HG02798 (cell line): ENCODE measurements around the gene MYL10.
"Not testable (repeated sequence)": the region's sequence is repeated elsewhere in the genome, so short reads cannot be mapped to it uniquely, and the experiment has no call there.

Experiments used
- ATAC-seq: cut with Tn5 transposase; IDR thresholded peaks from one replicate; pipeline ENCODE4 v1.9.1; 2021; ENCODE audit warnings: mild to moderate bottlenecking; ENCODE audit not compliant: unreplicated experiment, poor library complexity

Gene MYL10

DNA sequence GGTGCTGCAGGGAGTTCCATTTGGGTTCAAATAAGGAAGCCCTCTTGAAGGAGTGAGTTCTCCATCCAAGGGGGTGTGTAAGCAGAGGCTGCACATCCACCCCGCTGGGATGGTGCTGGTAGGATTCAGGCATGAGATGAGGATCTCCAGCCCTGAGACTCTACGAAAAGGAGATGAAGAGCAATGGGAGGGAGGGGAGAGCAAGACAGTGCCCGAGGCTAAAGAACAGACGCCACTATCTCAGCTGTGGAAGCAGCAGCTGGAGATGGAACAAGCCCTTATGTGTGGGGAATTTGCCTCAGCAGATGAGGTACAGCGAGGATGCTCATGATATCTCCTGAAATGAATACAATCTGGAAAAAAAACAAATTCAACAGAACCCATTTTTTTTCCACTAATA is 28.1 kb upstream of the MYL10 start:
- ATAC-seq: no peak

DNA sequence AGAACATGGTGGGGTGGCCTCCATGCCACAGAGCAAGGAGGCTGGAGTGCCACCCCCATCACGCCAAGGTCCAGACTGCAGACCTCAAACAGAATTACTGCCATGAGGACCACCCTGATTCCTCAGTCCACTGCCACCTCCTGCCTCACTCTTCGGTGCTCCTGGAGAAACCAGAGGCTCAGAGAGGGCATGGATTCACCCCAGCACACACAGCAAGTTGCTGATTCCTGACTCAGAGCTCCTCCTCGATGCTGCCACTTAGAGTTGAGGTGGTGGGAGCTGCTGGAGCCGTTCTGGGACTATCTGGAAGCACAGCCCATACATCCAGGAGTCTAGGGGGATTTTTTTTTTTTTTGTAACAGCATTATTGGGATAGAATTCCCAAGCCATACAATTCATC is 22.0 kb upstream of the MYL10 start:
- no peak for ATAC-seq

DNA sequence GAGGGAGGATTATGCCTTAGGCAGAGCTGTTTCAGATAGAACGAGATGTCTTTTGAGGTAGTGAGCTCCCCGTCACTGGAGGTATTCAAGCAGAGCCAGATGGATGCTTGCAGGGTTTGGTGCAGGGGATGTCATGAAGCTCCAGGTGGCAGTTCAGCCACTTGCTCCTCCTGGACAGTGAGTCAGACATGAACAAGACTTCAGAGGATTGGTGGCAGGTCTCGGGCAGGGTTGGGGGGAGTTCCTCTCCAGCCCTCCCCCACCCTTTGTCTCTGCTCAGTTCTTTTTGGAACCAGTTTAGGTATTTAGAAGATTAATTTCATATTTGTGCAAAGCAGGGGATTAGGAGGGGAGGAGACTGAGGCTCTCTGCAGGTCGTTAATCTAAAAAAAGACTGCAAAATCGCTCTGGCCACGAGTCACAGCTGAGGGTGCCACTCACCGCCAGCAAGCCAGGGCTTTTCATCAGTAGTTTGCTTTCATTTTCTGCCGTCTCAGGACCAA is 21.5 kb upstream of the MYL10 start:
- ATAC-seq: no peak

DNA sequence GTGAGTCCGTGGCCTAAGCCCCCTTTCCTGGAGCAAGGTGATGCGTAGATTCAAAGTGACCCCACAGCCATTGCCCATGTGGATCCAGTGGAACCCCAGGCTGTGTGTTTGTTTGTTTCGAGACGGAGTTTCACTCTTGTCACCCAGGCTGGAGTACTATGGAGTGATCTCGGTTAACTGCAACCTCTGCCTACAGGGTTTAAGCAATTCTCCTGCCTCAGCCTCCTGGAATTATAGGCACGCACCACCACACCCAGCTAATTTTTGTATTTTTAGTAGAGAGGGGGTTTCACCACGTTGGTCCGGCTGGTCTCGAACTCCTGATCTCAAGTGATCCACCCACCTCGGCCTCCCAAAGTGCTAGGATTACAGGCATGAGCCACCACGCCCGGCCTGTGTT is 18.8 kb upstream of the MYL10 start:
- not testable (repeated sequence) for ATAC-seq

DNA sequence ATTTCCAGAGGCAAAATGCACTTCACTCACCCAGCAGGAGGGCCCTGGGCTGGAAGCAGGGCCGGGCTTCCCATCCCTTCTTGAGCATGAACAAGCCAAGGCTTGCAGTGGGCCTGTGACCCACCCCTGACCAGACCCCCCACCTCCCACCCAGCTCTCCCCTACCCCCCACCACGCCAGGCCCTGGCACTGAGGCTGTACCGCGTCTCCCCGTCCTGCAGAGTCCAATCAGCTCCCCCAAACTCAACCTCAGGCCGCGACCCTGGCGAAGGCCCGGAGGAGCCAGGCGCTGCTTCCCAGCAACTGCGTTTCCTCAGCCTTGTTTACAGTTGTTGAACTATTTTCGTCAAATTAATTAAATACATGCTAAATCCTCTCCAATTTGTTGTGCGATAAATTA is 16.9 kb upstream of the MYL10 start:
- ATAC-seq: no peak

DNA sequence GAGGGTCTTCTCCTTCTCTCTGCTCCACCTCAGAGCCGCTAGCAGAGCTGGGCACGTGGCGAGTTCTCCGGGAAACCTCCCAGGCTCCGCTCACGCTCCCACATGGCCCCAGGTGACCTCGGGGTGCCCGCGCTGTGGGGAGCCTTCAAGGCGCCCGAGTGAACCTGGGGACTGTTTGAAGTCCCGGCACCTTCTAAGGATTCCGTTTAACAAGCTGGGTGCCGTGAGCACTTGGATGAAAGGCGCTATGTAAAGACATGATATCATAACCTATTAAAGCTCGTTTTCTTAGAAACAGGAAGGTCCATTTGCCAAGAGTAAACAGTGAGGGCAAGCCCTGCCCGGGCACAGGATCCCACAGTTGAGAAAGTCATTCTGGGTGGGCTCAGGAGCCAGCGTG is 15.8 kb upstream of the MYL10 start:
- ATAC-seq: no peak

DNA sequence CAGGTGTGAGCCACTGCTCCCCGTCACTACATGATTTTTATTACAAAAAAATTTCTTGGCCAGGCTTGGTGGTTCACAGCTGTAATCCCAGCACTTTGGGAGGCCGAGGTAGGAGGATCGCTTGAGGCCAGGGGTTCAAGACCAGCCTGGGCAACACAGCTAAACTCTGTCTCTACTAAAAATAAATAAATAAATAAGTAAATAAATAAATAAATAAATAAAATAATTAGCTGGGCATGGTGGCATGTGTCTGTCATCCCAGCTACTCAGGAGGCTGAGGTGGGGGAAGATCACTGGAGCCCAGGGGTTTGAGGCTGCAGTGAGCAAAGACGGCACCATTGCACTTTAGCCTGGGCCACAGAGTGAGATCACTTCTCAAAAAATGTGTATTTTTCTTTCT is 10.0 kb upstream of the MYL10 start:
- not testable (repeated sequence) for ATAC-seq

DNA sequence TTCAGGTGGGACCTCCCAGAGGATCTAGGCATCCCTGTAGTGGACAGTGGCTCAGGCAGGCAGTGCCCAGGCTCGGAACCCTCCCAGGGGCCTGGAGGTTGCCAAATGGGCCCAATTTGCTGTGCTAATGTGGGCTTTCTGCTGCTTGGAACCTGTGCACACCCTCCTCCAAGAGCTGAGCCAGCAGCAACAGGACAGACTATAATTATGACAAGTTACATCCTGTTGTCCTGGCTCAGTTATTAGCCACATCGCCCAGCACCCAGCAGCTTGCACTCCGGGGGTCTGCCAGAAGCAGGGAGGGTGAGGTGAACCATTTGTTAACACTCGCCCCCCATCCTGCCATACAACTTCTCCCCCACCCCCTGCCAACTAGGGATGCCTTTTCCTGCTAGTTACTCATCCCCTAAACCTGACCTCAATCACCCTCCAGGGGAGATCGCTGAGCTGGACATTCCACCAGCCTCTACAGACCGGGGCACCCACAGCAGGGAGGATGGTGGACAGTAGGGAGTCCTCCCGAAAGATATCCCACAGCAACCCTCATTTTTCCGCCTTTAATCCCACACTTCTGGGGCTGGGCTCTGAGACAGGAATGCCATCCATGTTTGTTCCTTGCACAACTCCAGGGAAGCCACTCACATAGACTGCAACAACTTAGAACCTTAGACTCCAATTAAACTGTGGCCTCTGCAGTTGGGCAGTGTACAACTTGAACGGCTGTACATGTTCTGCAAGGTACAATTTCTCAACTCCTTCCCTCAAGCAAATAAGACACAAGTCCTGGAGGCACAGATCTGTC is 7.9 kb upstream of the MYL10 start:
- ATAC-seq: no peak

DNA sequence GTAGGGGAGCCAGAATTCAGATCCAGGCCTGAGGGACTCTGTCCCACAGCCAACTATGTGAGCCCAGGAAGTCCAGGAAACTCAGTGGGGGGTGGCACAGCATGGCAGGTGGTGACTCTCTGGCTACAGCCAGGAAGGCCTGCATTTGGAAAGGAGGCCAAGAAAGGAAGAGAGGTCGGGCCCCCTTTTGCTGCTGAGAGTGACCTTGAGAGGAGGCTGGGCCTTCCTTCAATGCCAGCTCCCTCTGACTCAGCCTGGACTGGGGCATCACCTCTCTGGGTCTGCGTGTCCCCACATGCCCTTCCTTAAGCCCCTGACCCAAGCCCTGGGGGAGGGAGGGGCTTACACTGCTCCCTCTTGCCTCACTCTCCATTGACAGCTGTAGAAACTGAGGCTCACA is 6.4 kb upstream of the MYL10 start:
- no peak for ATAC-seq

DNA sequence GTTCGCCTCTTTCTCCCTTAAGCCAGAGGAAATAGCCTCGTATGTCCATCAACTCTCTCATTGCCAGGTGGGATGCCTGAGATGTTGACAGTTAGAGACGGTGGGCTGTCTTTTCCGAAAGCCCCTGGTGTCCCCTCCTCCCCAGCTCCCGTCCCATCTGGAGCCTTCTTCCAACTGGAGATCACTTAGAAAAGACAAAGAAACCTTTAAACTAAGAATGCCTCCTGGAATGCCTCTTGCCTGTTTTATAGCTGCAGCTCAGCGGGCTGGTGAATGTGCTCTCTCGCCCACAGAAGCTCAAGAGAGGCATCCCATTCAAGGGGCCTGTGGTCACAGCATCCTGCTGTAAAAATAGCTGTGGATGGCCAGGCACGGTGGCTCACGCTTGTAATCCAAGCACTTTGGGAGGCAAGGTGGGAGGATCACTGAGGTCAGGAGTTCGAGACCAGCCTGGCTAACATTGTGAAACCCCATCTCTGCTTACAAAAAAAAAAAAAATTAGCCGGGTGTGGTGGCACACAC is 5.2 kb upstream of the MYL10 start:
- ATAC-seq: no peak

DNA sequence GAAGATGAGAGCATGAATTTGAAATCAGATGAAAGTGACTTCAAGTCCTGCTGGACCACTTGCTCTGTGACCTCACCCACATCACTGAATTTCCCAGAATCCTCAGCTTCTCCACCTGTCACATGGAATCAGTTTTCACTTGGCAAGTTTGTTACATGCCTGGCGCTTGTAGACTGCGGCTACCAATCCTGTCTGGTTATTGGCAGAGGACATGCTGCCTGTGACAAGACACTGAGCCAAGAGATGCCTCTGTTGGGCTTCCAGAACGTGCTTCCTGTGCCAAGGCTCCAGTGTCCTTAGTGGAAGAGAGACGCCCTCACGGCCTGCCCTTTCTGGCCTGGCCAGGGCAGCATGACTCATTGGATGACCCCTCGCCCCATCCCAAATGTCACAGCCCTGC is 4.4 kb upstream of the MYL10 start:
- ATAC-seq: no peak

DNA sequence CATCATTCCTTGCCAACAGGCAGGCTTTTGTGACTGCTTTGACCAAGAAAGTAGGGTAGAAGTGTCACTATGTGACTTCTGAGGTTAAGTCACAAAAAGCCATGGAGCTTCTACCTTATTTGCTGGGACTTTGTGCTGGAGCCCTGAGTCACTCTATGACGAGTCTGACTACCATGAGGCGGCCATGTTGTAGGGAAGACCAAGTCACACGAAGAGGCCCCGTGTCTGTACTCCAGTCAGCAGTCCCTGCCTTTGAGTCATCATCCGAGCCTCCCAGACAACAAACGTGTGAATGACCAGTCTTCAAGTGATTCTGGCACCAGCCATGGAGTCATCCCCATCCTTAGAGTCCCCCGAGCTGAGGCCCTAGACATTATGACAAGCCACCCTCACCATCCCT is 3.5 kb upstream of the MYL10 start:
- no peak for ATAC-seq

DNA sequence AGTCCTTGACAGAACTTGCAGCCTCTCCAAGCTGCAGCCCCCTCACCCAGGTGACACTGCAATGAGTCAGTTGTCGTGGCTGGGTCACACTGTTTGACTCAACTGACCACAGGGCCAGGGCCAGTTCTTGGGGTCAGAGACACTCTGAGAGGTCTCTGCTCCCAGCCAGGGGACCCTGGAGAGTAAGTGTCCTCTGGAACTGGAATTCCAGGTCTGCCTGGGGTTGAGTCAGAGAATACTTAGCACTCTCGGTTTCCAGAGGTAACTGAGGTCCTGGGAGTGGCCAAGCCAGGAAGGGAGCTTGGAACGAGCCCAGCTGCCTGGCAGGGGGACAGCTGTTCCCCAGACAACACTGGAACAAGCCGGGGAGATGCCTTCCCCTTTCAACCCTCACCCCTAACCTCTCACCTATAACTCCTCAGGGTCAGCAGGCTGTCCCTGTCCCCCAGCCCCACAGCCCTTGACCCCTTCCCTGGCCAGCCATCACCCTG is 2.2 kb upstream of the MYL10 start:
- ATAC-seq: no peak

DNA sequence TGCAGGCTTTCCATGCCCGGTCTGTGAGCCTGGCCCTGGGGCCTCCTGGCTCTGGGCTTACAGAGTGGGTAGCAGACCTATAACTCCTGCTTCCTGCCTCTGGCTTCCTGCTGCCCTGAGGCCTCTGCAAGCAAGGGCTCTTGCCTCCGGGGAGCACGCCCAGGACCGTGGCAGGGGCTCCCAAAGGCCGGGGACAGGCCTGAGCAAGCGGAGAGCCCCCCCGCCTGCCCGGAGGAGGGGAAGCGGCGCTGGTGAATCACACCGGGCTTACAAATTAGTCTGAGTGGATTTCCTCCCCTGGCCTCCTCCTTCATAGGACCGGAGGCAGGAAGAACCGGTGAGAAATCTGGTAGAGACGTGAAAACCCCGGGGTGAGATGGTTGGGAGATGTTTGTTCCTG is 1.5 kb upstream of the MYL10 start:
- ATAC-seq: no peak

DNA sequence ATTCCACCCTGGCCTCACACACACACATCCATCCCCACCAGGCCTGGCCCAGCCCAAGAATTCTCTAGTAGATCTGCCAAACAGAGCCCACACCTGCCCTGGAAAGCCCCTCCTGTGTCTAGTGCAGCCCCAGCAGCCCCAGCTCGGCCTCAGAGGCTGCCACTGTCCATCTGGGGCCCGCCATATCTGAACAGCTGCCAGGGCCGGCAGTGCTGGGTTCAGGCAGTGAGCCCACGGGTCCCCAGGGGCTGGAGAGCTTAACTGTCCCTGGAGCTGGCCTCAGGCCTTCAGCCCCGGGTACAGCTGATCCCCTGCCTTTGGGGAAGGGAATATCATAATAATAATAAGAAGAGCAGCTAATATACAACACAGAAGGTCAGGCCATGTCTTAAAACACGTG is 574 bp downstream of the MYL10 start:
- ATAC-seq: no peak

DNA sequence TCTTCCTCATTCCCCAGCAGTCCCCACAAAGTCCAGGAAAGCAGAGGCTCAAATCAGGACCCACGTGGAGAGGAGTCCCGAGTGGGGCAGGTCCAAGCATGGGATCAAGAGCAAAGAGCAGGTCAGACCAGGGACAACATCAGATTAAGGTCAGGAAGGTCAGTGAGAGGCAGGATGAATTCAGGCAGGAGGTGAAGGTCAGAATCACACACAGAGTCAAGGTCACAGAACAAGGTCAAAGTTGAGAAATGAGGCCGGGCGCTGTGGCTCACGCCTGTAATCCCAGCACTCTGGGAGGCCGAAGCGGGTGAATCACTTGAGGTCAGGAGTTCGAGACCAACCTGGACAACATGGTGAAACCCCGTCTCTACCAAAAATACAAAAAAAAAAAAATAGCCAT is 2.3 kb downstream of the MYL10 start:
- no peak for ATAC-seq

DNA sequence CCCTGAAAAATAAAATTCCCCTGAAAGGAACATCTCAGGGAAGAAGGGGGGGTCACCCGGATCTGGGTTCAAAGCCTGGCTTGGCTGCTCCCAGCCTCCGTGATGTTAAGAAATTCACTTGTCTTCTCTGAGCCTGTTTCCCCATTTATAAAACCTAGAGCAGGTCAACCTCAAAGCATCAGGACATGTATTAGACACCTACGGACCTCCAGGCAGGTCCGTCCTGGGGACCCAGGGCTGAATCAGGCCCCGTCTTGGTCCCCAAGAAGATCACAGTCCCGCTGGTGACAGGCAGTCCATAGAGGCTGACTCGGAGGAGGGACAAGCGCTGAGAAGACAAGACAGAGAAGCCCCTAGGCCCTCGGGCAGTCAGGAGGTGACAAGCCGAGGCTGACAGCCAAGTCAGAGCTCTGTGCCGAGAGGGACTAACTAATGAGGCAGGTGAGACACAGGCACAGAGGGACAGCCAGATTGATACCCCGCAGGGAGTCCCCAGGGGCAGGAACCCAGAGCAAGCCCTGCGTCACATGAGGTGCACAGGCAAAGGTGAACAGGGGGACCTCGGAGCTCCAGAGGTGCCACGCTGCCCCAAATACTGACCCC is 2.9 kb downstream of the MYL10 start:
- ATAC-seq: no peak

DNA sequence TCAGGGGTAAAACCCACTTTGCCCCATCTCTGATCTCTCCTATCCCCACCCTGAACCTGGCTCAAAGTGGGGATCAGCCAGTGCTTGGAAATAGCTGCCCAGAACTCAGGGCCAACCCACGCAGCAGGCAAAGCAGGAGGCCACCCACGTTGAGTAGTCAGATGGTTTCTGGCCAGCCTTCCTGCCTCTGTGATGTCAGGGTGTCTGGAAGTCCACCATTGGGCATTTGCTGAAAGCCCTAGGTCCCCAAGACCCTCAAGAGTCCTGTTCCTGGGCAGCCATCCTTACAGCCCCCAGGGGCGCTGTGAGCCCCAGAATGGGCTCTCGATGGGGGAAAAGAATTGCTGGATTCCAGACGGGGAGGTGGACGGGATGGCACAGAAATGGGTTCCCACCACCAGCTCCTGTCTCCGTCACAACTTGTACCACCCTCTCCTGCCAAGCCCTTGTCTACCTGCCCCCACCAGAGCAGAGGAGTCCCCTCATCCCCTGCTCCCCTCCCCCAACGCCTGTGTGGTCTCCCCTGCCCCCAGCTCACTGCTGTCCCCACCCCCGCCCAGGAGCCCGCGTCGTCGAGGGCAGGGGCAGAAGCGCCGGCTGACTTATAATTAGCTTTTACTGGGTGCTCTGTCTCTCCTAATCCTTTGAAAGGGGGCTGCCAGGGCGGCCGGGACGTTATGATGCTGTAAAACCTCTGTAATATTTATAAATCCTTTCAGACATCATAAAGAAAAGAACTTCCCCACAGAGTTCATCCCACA is 3.9 kb downstream of the MYL10 start:
- no peak for ATAC-seq

DNA sequence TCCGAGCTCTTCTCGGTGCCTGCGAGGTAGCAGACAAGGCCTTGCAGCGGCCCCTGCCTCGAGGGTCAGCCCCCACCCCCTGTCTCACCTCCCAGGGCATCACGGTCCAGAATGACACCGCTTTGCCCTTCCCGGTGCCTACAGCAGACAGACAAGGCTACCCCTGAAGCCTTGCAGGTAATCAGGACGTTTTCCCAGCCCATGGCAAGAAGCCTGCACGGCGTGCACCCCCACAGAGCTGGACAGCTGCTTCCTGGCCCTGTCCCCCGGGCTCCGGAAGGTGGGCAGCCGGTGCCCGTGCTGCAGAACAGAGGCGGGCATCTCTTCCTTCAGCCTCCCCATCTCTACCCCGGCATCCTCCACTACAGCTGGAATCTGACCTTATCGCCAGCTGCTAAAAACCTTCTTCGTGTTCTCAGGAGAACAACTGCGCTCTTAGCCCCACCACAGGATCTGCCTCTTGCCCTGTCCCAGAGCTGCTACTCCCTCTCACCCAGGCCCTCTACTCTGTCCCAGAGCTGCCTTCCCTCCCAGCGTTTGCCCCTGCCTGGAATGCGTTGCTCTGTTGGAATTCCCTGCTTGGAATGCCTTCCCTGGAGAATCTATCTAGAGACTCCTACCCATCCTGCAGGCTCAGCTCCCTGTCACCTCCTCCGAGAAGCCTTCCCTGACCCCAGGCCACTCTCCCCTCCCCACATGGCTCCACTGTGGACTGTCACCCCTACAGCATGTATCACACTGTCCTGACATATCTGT is 4.7 kb downstream of the MYL10 start:
- no peak for ATAC-seq

DNA sequence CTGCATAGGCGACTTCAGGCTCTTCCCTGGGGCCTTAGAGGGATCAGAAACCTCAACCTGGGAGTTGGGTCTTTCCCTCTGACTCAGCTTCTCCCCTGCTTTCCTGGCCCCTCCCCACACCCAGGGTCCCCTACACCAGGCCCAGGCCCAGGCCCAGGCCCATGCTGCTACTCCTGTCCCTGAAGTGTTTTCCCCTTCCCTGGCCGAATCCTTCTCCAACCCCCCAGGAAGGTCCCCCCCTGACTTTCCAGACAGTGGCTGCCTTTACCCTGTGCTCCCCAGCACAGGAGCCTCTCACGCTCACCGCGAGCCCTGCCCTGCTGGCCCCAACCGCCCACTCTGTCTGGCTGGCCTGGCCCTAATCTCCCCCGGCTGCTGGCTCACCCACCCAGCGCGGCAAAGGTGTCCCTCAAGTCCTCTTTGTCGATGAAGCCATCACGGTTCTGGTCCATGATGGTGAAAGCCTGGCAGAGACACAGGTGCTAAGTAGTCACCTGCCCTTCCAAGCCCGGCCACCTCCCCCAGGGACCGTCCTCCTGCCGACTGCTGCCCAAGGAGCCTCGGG is 6.4 kb downstream of the MYL10 start:
- ATAC-seq: no peak
